Spleen (tissue), 11 donors: ENCODE results near the gene NLRP6. TPM values are rescaled to one million over a fixed set of nuclear protein-coding genes. Genes with fewer than 3 reads are reported as not detected.
A peak's percentile ranks its signal among the peaks of the same experiment; 100 is the strongest.

ENCODE experiments used
- DNase-seq: peaks from one replicate; pipeline ENCODE4 v3.0.0-alpha.2; 2020
- H3K27ac ChIP-seq, 8 donors: fragments of 200-600 bp; sonication (generic) in 7 of 8; 1 replicate in 4 of 8; 2 replicates in 4 of 8; pipeline versions ENCODE4 v1.5.0 to v1.8.0; 2016 to 2021; ENCODE audit warnings: inconsistent platforms in 4 of 8, mild to moderate bottlenecking in 4 of 8, moderate library complexity in 1 of 8
- H3K27me3 ChIP-seq, 7 donors: fragments of 200-600 bp; sonication (generic) in 6 of 7; replicated peaks in 1 of 7; 1 replicate in 4 of 7; 2 replicates in 3 of 7; pipeline versions ENCODE4 v1.5.0 to v1.8.0; 2016 to 2021; ENCODE audit warnings: inconsistent platforms in 3 of 7, mild to moderate bottlenecking in 1 of 7
- H3K36me3 ChIP-seq, 6 donors: fragments of 200-600 bp; sonication (generic) in 5 of 6; 1 replicate in 4 of 6; 2 replicates in 2 of 6; pipeline versions ENCODE4 v1.5.0 to v1.8.0; 2016 to 2021; ENCODE audit warnings: inconsistent platforms in 2 of 6
- H3K4me1 ChIP-seq, 6 donors: fragments of 200-600 bp; sonication (generic) in 5 of 6; 1 replicate in 3 of 6; 2 replicates in 3 of 6; pipeline versions ENCODE4 v1.5.0 to v1.8.0; 2016 to 2021; ENCODE audit warnings: inconsistent platforms in 3 of 6
- H3K4me3 ChIP-seq, 8 donors: fragments of 200-600 bp; sonication (generic) in 7 of 8; 1 replicate in 4 of 8; 2 replicates in 4 of 8; pipeline versions ENCODE4 v1.5.0 to v1.8.0; 2016 to 2021; ENCODE audit warnings: inconsistent platforms in 4 of 8, mild to moderate bottlenecking in 4 of 8, moderate library complexity in 2 of 8
- H3K9me3 ChIP-seq, 8 donors: fragments of 200-600 bp; sonication (generic) in 7 of 8; 1 replicate in 4 of 8; 2 replicates in 4 of 8; pipeline versions ENCODE4 v1.5.0 to v1.8.0; 2016 to 2021; ENCODE audit warnings: inconsistent platforms in 4 of 8
- POLR2A ChIP-seq, 3 donors: fragments of 450-650 bp; IDR thresholded peaks; one replicate each; pipeline ENCODE4 v1.5.1; 2017; ENCODE audit warnings: antibody characterized with exemption in 3 of 3, mild to moderate bottlenecking in 1 of 3
- POLR2AphosphoS5 ChIP-seq, 3 donors: sonication (generic); formaldehyde crosslinking; IDR thresholded peaks; one replicate each; pipeline ENCODE4 v1.5.1; 2017; ENCODE audit warnings: antibody characterized with exemption in 3 of 3
- WGBS, 5 donors: extraction: QIAGEN DNeasy Blood & Tissue Kit in 3 of 5; methylation state at CpG; one replicate each; pipeline versions ENCODE4 v1.1.5 to v1.1.7; 2013 to 2018; 5-methylcytosine and 5-hydroxymethylcytosine counted together
- intact Hi-C: fragments of 100-400 bp; cut with DNase I; formaldehyde crosslinking; loops from one replicate; pipeline ENCODE4 v1.15.0; 2023; ENCODE audit warnings: low total_unique reads
- polyA plus RNA-seq, 3 donors: library from polyadenylated mRNA; stranded (reverse); fragments of 200-250 nt; gene quantifications; one replicate each; pipeline ENCODE4 v1.2.1, GENCODE V29; 2013
- total RNA-seq, 7 donors: library from RNA; depleted of rRNA in 3 of 7; stranded (reverse); fragments of >200 nt in 3 of 7; fragmentation: NEBNext Ultra II Directional in 4 of 7; extraction: Animal tissue kit (Norgen Biotek cat#: 25700) in 4 of 7; gene quantifications; one replicate each; pipeline versions ENCODE4 v1.1.0 to v1.2.1, GENCODE V29; 2016 to 2021
- TF ChIP-seq, protein P1 (sequence below), 11 experiments: fragments of 200-600 bp in 7 of 11; fragments of 450-650 bp in 4 of 11; sonication (generic) in 4 of 11; IDR thresholded peaks in 8 of 11; conservative IDR thresholded peaks in 3 of 11; 1 replicate in 7 of 11; 2 replicates in 4 of 11; pipeline versions ENCODE4 v1.4.0 to v1.8.0; 2016 to 2021; ENCODE audit warnings: antibody characterized with exemption in 11 of 11, inconsistent platforms in 4 of 11, mild to moderate bottlenecking in 1 of 11
- donor health status: healthy with polysubstance abuse.
- donor health status: DM: no; HTN: no; CAD: no; lungs with moderate emphysema.
- donor health status: DM: no; HTN: no; CAD: no.
- donor health status: Bipolar disorder and iron deficiency.
- donor health status: healthy.
- donor health status: DM: no; HTN: no; CAD: no.
- donor health status: DM: yes; HTN: yes; CAD: no.

NLRP6 gene
- total and polyA plus RNA-seq, 10 donors, result 0.15 to 30.9 (median 5.8) TPM

GRCh38 chr11:235180-235579 lies 43.0 kb upstream of the NLRP6 start:
- WGBS, 5 donors, result 82 to 90% (median 87%) methylated on average over 8 of the region's 8 CpGs
- Histone ChIP-seq H3K27ac (peak overlapping the region in 4 of 8 donors; percentile 97 to 99 (median 98)), H3K4me1 (peaks cover 21 to 44% (median 37%) of the 10 kb centered on the region in 6 donors), H3K27me3 (no peaks in the 10 kb centered on the region), H3K9me3 (no peaks in the 10 kb centered on the region), H3K36me3 (peaks cover 0 to 26% (median 10%) of the 10 kb centered on the region in 6 donors), H3K4me3 (peak overlapping the region in 5 of 8 donors; percentile 71 to 99 (median 92))
- intact Hi-C loops, result no loop called here
- TF ChIP-seq, protein P1, sequence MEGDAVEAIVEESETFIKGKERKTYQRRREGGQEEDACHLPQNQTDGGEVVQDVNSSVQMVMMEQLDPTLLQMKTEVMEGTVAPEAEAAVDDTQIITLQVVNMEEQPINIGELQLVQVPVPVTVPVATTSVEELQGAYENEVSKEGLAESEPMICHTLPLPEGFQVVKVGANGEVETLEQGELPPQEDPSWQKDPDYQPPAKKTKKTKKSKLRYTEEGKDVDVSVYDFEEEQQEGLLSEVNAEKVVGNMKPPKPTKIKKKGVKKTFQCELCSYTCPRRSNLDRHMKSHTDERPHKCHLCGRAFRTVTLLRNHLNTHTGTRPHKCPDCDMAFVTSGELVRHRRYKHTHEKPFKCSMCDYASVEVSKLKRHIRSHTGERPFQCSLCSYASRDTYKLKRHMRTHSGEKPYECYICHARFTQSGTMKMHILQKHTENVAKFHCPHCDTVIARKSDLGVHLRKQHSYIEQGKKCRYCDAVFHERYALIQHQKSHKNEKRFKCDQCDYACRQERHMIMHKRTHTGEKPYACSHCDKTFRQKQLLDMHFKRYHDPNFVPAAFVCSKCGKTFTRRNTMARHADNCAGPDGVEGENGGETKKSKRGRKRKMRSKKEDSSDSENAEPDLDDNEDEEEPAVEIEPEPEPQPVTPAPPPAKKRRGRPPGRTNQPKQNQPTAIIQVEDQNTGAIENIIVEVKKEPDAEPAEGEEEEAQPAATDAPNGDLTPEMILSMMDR (IDR thresholded peaks at IDR 0.05 in 8 of 11, conservative IDR thresholded peaks at IDR 0.05 in 3 of 11), result no peak
- TF ChIP-seq POLR2AphosphoS5 (IDR thresholded peaks at IDR 0.05) (no peak), POLR2A (IDR thresholded peaks at IDR 0.05) (no peak)
- no peak for DNase-seq

DNA sequence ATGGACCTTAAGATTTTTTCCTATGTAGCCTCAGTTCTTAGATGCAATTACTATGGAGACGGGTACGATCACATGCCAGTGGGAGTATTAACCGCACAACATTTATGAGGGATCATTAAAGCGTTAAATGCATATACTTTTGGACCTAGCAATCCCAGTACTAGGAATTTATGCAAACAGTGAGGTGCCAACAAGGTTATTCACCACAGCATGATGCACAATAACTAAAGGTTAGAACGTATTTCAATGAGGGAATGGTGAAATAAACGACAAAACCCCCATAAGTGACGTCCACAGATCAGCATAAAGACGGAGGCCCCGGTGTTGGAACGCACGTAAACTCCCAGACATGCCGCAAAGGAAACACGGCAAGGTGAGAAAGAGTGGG lies 42.6 kb upstream of the NLRP6 start:
- peak overlapping the region; percentile 85 to 99 (median 97) for H3K27ac ChIP-seq
- no peak for DNase-seq
- no peaks in the 10 kb centered on the region for H3K9me3 ChIP-seq
- H3K4me1 ChIP-seq, result peaks cover 21 to 49% (median 38%) of the 10 kb centered on the region in 6 donors
- 2 to 5% (median 3%) methylated on average over 13 of the region's 13 CpGs for WGBS, 5 donors
- H3K27me3 ChIP-seq, result no peaks in the 10 kb centered on the region
- peak overlapping the region; percentile 71 to 99 (median 92) for H3K4me3 ChIP-seq
- intact Hi-C loops, result no loop called here
- no peak for TF ChIP-seq POLR2AphosphoS5 (IDR thresholded peaks at IDR 0.05)
- TF ChIP-seq, protein P1 (IDR thresholded peaks at IDR 0.05 in 8 of 11, conservative IDR thresholded peaks at IDR 0.05 in 3 of 11), result no peak
- TF ChIP-seq POLR2A (IDR thresholded peaks at IDR 0.05), result no peak
- H3K36me3 ChIP-seq, result peaks cover 0 to 30% (median 12%) of the 10 kb centered on the region in 6 donors

GRCh38 chr11:235997-236773 lies 42.0 kb upstream of the NLRP6 start, which contains the start of gene SIRT3:
TSS of gene SIRT3 (minus strand) at chr11:236342. CDS start at chr11:236328, 14 bp downstream.
- intact Hi-C loops, result no loop called here

More at GRCh38 chr11:235997-236773, 42.0 kb upstream of the NLRP6 start, which contains the start of gene SIRT3:
- Histone ChIP-seq H3K27ac (peak within 1 kb of the TSS; percentile 85 to 99 (median 97)), H3K9me3 (no peaks in the 10 kb centered on the region), H3K4me1 (peaks cover 21 to 54% (median 38%) of the 10 kb centered on the region in 6 donors), H3K27me3 (no peaks in the 10 kb centered on the region), H3K36me3 (peaks cover 0 to 36% (median 18%) of the 10 kb centered on the region in 6 donors), H3K4me3 (peak within 1 kb of the TSS; percentile 71 to 99 (median 92))
- 0 to 1% (median 1%) methylated on average over 21 to 70 of the region's 70 CpGs for WGBS, 5 donors
- peak in 1 of 3 donors; percentile 70 for TF ChIP-seq POLR2A (IDR thresholded peaks at IDR 0.05)
- peak; percentile 74 to 82 (median 81) for TF ChIP-seq POLR2AphosphoS5 (IDR thresholded peaks at IDR 0.05)
- TF ChIP-seq, protein P1 (IDR thresholded peaks at IDR 0.05 in 8 of 11, conservative IDR thresholded peaks at IDR 0.05 in 3 of 11), result peak in 9 of 11 experiments; percentile 24 to 67 (median 46)
- DNase-seq, result peak; percentile 96
